Ovary (tissue), 9 donors: ENCODE measurements around the gene AADACL2. TPM values are rescaled to one million over a fixed set of nuclear protein-coding genes. Genes with fewer than 3 reads are reported as not detected.

Source experiments
- DNase-seq, 5 donors: peaks; one replicate each; pipeline ENCODE4 v3.0.0-alpha.2; 2019 to 2020
- H3K27ac ChIP-seq, 2 donors: fragments of 200-600 bp; one replicate each; pipeline versions ENCODE4 v1.5.1 to v1.8.0; 2019 to 2022
- H3K27me3 ChIP-seq: fragments of 200-600 bp; one replicate; pipeline ENCODE4 v1.8.0; 2022
- H3K36me3 ChIP-seq: fragments of 200-600 bp; sonication (generic); one replicate; pipeline ENCODE4 v1.5.1; 2019
- H3K4me1 ChIP-seq: one replicate; pipeline ENCODE4 v1.8.1; 2013; ENCODE audit warnings: mild to moderate bottlenecking, moderate library complexity; ENCODE audit not compliant: insufficient read depth
- H3K4me3 ChIP-seq: fragments of 200-600 bp; sonication (generic); one replicate; pipeline ENCODE4 v1.5.1; 2017
- H3K9me3 ChIP-seq, 2 donors: fragments of 200-600 bp in 1 of 2; sonication (generic) in 1 of 2; one replicate each; pipeline versions ENCODE4 v1.5.1 to v1.8.1; 2013 to 2019; ENCODE audit warnings: mild to moderate bottlenecking in 1 of 2, moderate library complexity in 1 of 2
- EP300 ChIP-seq: sonication (generic); formaldehyde crosslinking; IDR thresholded peaks from one replicate; pipeline ENCODE4 v1.6.1; 2017; ENCODE audit warnings: antibody characterized with exemption
- POLR2A ChIP-seq: fragments of 450-650 bp; IDR thresholded peaks from one replicate; pipeline ENCODE4 v1.6.1; 2017; ENCODE audit warnings: antibody characterized with exemption, mild to moderate bottlenecking, moderate library complexity
- WGBS, 3 donors: extraction: QIAGEN DNeasy Blood & Tissue Kit in 1 of 3; methylation state at CpG; one replicate each; pipeline versions ENCODE4 v1.1.5 to v1.1.7; 2013 to 2017; 5-methylcytosine and 5-hydroxymethylcytosine counted together
- intact Hi-C, 4 donors: fragments of 100-400 bp; cut with DNase I; formaldehyde crosslinking; loops; one replicate each; pipeline versions ENCODE4 v1.11.0 to v1.15.1; 2022 to 2023
- polyA plus RNA-seq, 2 donors: library from polyadenylated mRNA; stranded (reverse); fragments of 200-250 nt in 1 of 2; fragments of 350-450 nt in 1 of 2; fragmentation: Illumina TruSeq in 1 of 2; extraction: RNeasy Lipid Tissue Mini Kit (QIAGEN cat#74804) in 1 of 2; gene quantifications; one replicate each; pipeline ENCODE4 v1.2.3, GENCODE V29; 2013 to 2014
- total RNA-seq, 7 donors: library from RNA; depleted of rRNA in 2 of 7; stranded (reverse); fragments of >200 nt in 2 of 7; fragmentation: NEBNext Ultra II Directional in 3 of 7; extraction: Animal tissue kit (Norgen Biotek cat#: 25700) in 3 of 7; gene quantifications; one replicate each; pipeline versions ENCODE4 v1.1.0 to v1.2.4, GENCODE V29; 2016 to 2023
- TF ChIP-seq, protein P1 (sequence below), 3 donors: fragments of 450-650 bp in 2 of 3; fragments of 200-600 bp in 1 of 3; IDR thresholded peaks; one replicate each; pipeline versions ENCODE4 v1.5.1 to v1.8.0; 2016 to 2022; ENCODE audit warnings: antibody characterized with exemption in 3 of 3, mild to moderate bottlenecking in 1 of 3
- donor health status: DM: no; HTN: no; CAD: no; lungs with moderate emphysema.
- donor health status: DM: no; HTN: no; CAD: no.
- donor health status: Bipolar disorder and iron deficiency.
- donor health status: DM: yes; HTN: yes; CAD: no.
- donor health status: DM: no; HTN: no; CAD: no.
- donor health status: DM: yes; HTN: yes; CAD: no.

The AADACL2 gene
- total and polyA plus RNA-seq, 9 donors = 0.30 to 2.8 TPM; not detected in 7

DNA sequence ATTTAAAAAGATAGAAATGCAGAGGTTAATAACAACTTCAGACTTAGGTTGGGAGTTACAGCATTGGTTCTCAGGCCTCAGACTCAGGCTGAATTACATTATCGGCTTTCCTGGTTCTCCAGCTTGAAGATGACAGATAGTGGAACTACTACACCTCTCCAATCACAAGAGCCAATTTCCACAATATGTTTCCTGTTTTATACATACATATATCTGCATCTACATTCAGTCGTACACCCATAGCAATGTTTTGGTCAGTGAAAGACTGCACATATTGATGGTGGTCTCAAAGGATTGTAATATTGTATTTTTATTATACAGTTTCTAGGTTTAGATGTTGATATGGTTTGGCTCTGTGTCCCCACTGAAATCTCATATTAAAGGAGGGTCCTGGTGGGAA is 35.4 kb downstream of the AADACL2 start:
- no peaks in the 10 kb centered on the region for H3K27me3 ChIP-seq
- no peak for DNase-seq
- no peaks in the 10 kb centered on the region for H3K36me3 ChIP-seq
- intact Hi-C loops = no loop called here
- H3K27ac ChIP-seq = peak overlapping the region in 1 of 2 donors; percentile 49
- H3K9me3 ChIP-seq = no peaks in the 10 kb centered on the region
- no peak overlapping the region for H3K4me3 ChIP-seq
- WGBS, 3 donors = 89 to 95% (median 89%) methylated on average over 2 of the region's 2 CpGs
- TF ChIP-seq, protein P1, sequence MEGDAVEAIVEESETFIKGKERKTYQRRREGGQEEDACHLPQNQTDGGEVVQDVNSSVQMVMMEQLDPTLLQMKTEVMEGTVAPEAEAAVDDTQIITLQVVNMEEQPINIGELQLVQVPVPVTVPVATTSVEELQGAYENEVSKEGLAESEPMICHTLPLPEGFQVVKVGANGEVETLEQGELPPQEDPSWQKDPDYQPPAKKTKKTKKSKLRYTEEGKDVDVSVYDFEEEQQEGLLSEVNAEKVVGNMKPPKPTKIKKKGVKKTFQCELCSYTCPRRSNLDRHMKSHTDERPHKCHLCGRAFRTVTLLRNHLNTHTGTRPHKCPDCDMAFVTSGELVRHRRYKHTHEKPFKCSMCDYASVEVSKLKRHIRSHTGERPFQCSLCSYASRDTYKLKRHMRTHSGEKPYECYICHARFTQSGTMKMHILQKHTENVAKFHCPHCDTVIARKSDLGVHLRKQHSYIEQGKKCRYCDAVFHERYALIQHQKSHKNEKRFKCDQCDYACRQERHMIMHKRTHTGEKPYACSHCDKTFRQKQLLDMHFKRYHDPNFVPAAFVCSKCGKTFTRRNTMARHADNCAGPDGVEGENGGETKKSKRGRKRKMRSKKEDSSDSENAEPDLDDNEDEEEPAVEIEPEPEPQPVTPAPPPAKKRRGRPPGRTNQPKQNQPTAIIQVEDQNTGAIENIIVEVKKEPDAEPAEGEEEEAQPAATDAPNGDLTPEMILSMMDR (IDR thresholded peaks at IDR 0.05) = no peak
- TF ChIP-seq EP300 = no peak
- TF ChIP-seq POLR2A = no peak
- peaks cover 2% of the 10 kb centered on the region for H3K4me1 ChIP-seq

DNA sequence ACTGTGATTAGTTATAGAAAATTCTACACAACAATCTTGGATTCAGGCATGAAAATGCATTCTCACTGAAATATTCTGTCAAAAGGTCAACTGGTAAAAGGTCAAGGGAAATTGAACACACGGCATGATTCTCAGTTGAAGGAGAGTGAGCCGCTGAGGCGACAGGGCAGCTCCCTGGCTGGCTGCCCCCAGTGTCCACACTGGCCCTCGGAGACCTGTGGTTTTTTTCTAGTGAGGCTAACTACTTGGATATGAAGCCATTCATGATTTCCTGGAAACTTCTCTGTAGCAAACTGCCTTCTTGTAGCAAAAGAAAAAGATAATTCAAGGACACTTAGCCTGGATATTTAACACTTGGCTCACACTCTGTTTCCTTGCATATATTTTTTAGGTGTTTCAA is 37.2 kb downstream of the AADACL2 start:
- Histone ChIP-seq H3K4me1 (peaks cover 2% of the 10 kb centered on the region), H3K36me3 (no peaks in the 10 kb centered on the region), H3K27me3 (no peaks in the 10 kb centered on the region), H3K27ac (peak overlapping the region in 1 of 2 donors; percentile 49), H3K9me3 (no peaks in the 10 kb centered on the region), H3K4me3 (no peak overlapping the region)
- no peak for TF ChIP-seq EP300
- no peak for TF ChIP-seq POLR2A
- TF ChIP-seq, protein P1 (IDR thresholded peaks at IDR 0.05) = no peak
- intact Hi-C loops = no loop called here
- DNase-seq = peak; percentile 35 to 72 (median 46)
- WGBS, 3 donors = 1 to 4% (median 3%) methylated on average over 4 of the region's 4 CpGs

GRCh38 chr3:151772825-151773480 is 39.2 kb downstream of the AADACL2 start:
- 66 to 76% (median 68%) methylated on average over 4 of the region's 4 CpGs for WGBS, 3 donors
- Histone ChIP-seq H3K27ac (no peak overlapping the region), H3K36me3 (no peaks in the 10 kb centered on the region), H3K9me3 (no peaks in the 10 kb centered on the region), H3K4me3 (no peak overlapping the region), H3K4me1 (peaks cover 2% of the 10 kb centered on the region), H3K27me3 (no peaks in the 10 kb centered on the region)
- DNase-seq = peak in 1 of 5 donors; percentile 22
- intact Hi-C loops = no loop called here
- TF ChIP-seq, protein P1 (IDR thresholded peaks at IDR 0.05) = no peak
- no peak for TF ChIP-seq EP300

- Histone ChIP-seq H3K4me3 (no peak overlapping the region), H3K36me3 (no peaks in the 10 kb centered on the region), H3K27ac (no peak overlapping the region), H3K27me3 (no peaks in the 10 kb centered on the region), H3K4me1 (peaks cover 2% of the 10 kb centered on the region), H3K9me3 (no peaks in the 10 kb centered on the region)
- no peak for TF ChIP-seq POLR2A
- TF ChIP-seq, protein P1 (IDR thresholded peaks at IDR 0.05) = no peak
- intact Hi-C loops = no loop called here
- 92 to 93% (median 92%) methylated on average over 1 of the region's 1 CpG for WGBS, 3 donors
- DNase-seq = no peak
Observed at GRCh38 chr3:151774235-151774634, 40.5 kb downstream of the AADACL2 start.
